Measurements from ENCODE around the gene ERP27.

The ERP27 gene

GRCh38 chr12:14900521-14901227, 37.7 kb downstream of the ERP27 start:
- no peak for DNase-seq

GRCh38 chr12:14896521-14897169, 41.7 kb downstream of the ERP27 start:
- DNase-seq = no peak

- no peak for DNase-seq
These were observed 44.7 kb downstream of the ERP27 start for GRCh38 chr12:14893506-14894250.

GRCh38 chr12:14892726-14893505, 45.4 kb downstream of the ERP27 start:
- no peak for DNase-seq

GRCh38 chr12:14890701-14891100, 47.6 kb downstream of the ERP27 start:
- DNase-seq = no peak

GRCh38 chr12:14886271-14886670, 52.1 kb downstream of the ERP27 start:
- no peak for DNase-seq

- DNase-seq = no peak
These were observed 52.6 kb downstream of the ERP27 start, which contains the start of gene MGP for GRCh38 chr12:14885718-14886221. Gene MGP (minus strand): TSS chr12:14885854. CDS start chr12:14885791, 63 bp downstream.

GRCh38 chr12:14884458-14884878, 53.9 kb downstream of the ERP27 start:
- DNase-seq = peak; percentile 73

GRCh38 chr12:14883686-14884085, 54.7 kb downstream of the ERP27 start:
- no peak for DNase-seq

- no peak for DNase-seq
These were observed 57.4 kb downstream of the ERP27 start for GRCh38 chr12:14880890-14881453.

GRCh38 chr12:14879222-14879933, 59.0 kb downstream of the ERP27 start:
- DNase-seq = no peak

- DNase-seq = no peak
These were observed 59.8 kb downstream of the ERP27 start for GRCh38 chr12:14878488-14878887.

- no peak for DNase-seq
These were observed 61.5 kb downstream of the ERP27 start for GRCh38 chr12:14876833-14877232.

GRCh38 chr12:14874882-14875281, 63.5 kb downstream of the ERP27 start:
- DNase-seq = no peak

GRCh38 chr12:14873440-14874185, 64.7 kb downstream of the ERP27 start:
- no peak for DNase-seq

- no peak for DNase-seq
These were observed 66.5 kb downstream of the ERP27 start for GRCh38 chr12:14871886-14872285.

GRCh38 chr12:14871247-14871646, 67.1 kb downstream of the ERP27 start:
- DNase-seq = no peak

GRCh38 chr12:14868916-14869506, 69.3 kb downstream of the ERP27 start:
- DNase-seq = no peak

All from activated naive CD4-positive, alpha-beta T cell treated with Interleukin-2 at 50 U/mL for 16 hours (primary cell).